OCI-LY3 (cell line): ENCODE data around the gene ADM5.

Experiments
- EZH2phosphoT487 ChIP-seq: fragments of 200-600 bp; shearing (Covaris generic); IDR thresholded peaks from 2 replicates; pipeline ENCODE4 v1.6.1; 2018; ENCODE audit warnings: antibody characterized with exemption, mixed run types, low read depth
- TF ChIP-seq, protein P1 (sequence below): fragments of 200-600, 300-600 bp; sonication (generic); IDR thresholded peaks from 2 replicates; pipeline ENCODE4 v1.5.1; 2014; ENCODE audit warnings: antibody characterized with exemption, low read length, low read depth

DNA sequence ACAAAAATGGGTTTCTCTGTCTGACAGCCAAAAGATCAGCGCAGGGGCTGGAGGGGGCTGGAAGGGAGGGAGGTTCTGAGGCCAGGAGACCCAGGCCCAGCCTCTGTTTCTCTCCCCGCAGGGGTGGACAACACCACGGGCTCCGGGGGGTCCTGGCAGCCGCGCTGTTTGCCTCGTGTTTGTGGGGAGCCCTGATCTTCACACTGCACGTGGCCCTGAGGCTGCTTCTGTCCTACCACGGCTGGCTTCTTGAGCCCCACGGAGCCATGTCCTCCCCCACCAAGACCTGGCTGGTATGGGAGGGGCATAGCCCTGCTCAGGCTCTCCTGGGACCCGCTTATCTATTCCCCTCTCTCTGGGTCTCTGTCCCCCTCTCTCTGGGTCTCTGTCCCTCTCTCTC is 11.2 kb downstream of the ADM5 start:
- TF ChIP-seq, protein P1, sequence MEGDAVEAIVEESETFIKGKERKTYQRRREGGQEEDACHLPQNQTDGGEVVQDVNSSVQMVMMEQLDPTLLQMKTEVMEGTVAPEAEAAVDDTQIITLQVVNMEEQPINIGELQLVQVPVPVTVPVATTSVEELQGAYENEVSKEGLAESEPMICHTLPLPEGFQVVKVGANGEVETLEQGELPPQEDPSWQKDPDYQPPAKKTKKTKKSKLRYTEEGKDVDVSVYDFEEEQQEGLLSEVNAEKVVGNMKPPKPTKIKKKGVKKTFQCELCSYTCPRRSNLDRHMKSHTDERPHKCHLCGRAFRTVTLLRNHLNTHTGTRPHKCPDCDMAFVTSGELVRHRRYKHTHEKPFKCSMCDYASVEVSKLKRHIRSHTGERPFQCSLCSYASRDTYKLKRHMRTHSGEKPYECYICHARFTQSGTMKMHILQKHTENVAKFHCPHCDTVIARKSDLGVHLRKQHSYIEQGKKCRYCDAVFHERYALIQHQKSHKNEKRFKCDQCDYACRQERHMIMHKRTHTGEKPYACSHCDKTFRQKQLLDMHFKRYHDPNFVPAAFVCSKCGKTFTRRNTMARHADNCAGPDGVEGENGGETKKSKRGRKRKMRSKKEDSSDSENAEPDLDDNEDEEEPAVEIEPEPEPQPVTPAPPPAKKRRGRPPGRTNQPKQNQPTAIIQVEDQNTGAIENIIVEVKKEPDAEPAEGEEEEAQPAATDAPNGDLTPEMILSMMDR: no peak
- TF ChIP-seq EZH2phosphoT487: no peak
